Lower leg skin (tissue), 3 donors: Measurements from ENCODE around the gene RNF19B.

Source experiments
- POLR2A ChIP-seq, 2 donors: fragments of 450-650 bp; IDR thresholded peaks; one replicate each; pipeline ENCODE4 v1.6.1; 2016 to 2017; ENCODE audit warnings: antibody characterized with exemption in 2 of 2, mild to moderate bottlenecking in 1 of 2, moderate library complexity in 1 of 2
- TF ChIP-seq, protein P1 (sequence below), 3 donors: fragments of 450-650 bp; IDR thresholded peaks; one replicate each; pipeline ENCODE4 v1.5.1; 2016; ENCODE audit warnings: antibody characterized with exemption in 3 of 3, mild to moderate bottlenecking in 3 of 3, moderate library complexity in 2 of 3

DNA sequence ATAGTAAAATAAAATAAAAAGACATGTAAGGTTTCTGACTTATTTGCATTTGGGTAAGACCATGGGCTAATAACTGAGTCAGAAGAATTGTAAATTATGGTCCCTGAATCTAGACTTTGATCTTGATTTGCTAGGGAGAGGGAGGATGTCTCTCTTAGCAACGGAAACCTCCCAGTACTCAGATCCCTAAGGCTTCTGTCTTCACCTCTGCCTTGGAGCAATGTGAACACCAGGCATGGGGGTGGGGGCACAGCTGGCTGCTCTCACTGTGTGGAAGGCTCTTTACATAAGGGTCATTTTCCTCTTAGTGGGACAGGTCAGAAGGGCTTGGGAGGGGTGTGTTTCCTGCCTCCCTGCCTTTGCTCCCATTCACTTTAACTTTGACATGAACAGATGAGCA is 46.4 kb downstream of the RNF19B start:
- TF ChIP-seq, protein P1, sequence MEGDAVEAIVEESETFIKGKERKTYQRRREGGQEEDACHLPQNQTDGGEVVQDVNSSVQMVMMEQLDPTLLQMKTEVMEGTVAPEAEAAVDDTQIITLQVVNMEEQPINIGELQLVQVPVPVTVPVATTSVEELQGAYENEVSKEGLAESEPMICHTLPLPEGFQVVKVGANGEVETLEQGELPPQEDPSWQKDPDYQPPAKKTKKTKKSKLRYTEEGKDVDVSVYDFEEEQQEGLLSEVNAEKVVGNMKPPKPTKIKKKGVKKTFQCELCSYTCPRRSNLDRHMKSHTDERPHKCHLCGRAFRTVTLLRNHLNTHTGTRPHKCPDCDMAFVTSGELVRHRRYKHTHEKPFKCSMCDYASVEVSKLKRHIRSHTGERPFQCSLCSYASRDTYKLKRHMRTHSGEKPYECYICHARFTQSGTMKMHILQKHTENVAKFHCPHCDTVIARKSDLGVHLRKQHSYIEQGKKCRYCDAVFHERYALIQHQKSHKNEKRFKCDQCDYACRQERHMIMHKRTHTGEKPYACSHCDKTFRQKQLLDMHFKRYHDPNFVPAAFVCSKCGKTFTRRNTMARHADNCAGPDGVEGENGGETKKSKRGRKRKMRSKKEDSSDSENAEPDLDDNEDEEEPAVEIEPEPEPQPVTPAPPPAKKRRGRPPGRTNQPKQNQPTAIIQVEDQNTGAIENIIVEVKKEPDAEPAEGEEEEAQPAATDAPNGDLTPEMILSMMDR (IDR thresholded peaks at IDR 0.05), result no peak
- no peak for TF ChIP-seq POLR2A (IDR thresholded peaks at IDR 0.05)
